Stimulated activated CD8-positive, alpha-beta memory T cell treated with anti-CD3 and anti-CD28 coated beads, Interleukin-12 subunit alpha, Interleukin-12 subunit beta, amount 100 ng/mL, for 1 hour (primary cell): Measurements from ENCODE around the gene CMSS1.

Experiments used
- DNase-seq: peaks from one replicate; pipeline ENCODE4 v3.0.0-alpha.2; 2020; ENCODE audit warnings: low read depth

CMSS1 gene

DNA sequence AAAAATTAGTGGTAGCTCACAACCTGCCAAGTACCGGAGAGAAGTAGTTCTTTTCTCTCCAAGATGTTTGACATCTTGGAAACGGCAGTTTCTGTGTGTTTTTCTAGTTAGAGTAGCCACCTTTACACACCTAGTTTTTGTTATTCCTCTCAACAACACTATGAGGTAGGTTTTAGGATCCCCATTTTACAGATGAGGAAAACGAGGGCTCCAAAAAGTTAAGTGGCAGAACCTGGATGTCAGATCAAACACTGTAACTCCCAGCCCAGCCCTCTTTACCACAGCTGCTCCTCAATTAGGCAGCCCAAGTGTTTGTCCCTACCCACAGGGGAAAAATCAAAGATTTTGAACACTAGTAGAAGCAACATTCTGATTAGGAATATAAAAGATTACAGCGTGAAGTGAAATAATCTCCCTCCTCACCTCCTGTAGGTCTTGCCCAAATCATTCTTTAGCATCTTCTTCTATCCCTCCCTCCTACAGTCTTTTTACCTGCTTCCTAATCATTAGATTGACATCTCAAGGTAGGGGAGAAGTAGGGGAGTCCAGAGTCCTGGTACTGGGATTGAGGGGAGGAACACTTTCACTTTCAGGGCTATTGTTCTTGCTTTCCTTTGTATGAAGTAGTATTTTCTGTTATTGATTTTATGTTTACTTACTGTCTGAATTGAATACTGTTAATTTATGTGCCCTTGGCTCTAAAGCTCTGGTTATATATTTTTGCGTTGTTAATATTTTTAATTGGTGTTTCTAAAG, 142.6 kb downstream of the CMSS1 start:
- DNase-seq = no peak

DNA sequence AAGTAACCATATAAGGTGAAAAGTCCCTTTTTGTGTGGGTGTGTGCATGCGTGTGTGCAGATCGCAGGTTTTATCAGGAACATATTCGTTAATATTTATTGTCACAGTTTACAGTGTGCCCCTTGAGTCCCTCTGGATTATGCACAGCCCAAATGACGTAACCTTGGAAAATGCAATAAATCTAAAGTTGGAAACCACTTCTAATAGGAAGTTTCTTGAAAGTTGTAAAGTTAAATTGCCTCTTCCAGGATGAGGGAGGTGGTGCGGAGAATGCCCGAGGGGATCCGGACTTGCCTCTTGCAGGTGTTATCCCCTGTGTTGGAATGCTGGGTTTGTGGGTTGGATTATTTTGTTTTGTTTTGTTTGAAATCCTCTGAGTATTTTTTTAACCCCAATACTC, 143.3 kb downstream of the CMSS1 start:
- DNase-seq = no peak

DNA sequence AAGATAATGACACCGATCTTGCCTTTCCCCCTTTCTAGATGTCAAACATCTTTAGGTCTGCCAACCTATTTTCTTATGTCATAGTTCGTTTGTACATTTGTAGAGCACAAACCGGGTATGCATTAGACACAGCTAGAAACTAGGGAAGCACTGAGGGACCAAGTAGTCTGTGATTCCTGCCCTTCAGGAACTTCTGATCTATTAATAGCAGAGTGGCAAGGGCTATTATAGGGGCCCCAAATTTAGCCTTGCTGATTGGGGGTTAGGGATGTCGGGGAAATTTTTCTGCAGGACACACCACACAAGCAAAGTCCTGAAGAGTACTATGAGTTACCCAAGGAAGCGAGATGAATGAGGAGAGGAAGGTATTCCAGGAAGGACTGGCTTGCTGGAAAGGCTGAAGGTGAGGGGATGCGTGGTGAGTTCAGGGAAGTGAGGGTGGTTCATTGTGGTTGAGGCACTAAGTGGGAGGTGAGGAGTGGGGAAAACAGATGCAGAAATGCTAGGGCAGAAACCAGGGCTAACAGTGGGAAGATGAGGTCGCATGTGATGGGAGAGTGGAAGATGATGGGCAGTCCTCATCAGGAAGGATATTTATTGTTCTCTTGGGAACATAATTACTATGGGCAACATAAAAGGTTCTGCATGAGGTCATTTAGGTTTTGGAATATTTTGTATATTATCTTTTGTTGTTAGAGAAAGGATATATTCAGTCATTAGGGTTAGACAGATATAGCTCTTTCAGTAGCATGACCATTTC, 144.3 kb downstream of the CMSS1 start:
- DNase-seq = no peak

DNA sequence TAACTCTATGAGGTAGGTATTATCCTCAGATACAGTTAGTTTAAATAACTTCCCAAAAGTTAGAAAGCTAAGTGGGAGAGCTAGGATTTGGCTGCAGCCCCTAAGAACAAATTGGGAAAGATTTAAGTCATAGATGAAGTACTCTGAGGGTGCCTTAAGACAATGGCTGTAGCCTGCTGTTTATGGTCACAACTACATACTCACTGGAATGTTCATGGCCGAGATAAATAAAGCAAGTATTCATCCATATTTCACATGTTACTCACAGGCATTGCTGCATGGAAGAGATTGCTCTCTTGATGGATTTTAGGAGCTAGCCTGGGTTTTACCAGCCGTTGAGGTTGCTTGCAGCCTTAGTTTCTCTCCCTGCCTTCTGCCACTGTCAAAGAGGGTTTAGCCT, 145.0 kb downstream of the CMSS1 start:
- no peak for DNase-seq

DNA sequence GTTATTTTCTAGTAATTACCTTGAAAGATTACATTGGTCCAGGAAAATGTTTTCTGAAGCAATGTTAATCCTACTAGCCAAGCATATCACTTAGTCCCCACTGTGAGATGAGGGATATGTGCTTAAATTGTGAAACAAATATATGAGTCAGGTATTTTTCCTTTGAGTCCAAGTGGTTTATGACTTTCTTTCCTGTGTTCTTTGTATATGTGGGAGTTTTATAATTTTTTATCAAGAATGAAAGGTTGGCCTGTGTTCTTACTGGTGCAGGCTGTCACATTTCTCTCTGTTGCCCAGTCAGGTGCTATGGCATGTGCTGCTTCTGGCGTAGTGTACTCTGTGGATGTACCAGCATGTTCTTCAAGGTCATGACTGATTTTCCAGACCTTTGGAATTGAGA, 147.4 kb downstream of the CMSS1 start:
- no peak for DNase-seq

DNA sequence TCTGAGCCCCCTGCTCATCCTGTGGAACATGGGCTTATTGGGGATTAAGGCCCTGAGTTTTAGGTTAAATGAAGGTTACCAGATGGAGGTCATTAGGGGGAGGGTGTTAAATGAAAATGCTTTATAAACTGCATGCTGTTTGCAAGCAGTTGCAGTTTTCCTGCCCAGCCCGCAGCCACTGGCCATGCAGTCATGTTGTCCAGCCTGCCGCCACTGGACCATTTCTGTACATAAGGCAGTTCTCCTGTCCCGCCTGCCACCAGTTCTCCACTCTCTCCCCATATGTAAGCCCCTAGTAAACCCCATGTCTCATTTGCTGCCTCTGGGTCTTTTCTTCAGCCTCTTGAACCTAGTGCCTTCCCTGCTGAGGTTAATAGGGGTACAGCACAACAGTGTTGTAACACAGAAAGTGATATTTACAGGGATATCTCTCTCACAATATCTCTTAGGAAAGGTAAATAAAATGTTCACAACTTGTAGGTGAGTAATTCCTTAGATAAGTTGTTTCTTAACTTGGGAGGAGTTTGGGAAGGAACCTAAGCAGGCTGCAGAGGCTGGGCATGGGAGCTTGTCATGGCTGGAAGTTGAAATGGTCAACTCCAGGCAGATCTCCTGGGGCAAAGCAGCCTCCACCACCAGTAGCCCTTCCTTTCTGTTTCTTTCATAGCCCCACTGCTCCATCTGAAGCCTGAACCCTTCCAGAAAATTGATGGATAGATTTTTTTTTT, 148.2 kb downstream of the CMSS1 start:
- DNase-seq = no peak

DNA sequence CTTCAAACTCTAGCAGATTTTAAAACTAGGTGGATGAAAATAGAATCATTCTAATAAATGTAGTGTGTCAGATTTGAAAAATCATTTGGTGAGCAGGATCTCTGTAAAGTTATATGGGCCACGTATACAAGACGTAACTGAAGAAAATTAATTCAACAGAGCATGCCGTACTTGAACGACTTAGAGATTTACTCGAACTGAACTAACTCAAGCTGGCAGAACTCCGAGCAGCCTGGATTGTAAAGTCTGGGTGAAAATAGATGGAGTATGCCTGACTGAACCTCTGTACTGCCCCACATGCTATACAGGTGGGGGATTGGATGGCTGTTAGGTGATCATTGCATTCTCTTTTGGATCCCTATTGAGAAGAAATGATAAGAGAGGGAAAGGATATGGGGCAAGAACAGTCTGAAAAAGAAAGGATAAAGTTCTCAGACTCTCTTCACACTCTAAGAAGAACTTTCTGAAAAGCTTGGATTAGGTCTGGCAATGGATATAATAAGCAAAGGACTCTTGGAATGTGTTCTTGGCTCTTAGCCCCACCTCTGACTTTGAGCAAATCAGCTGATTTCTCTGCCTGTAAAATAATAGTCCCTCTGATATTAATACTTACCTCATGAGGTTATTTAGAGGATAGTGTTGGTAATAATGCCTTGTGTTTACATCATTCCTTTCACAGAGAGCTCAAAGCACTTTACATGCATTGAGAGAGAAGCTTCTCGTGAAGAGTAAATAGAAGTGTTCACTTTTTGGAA, 149.2 kb downstream of the CMSS1 start:
- DNase-seq = no peak

DNA sequence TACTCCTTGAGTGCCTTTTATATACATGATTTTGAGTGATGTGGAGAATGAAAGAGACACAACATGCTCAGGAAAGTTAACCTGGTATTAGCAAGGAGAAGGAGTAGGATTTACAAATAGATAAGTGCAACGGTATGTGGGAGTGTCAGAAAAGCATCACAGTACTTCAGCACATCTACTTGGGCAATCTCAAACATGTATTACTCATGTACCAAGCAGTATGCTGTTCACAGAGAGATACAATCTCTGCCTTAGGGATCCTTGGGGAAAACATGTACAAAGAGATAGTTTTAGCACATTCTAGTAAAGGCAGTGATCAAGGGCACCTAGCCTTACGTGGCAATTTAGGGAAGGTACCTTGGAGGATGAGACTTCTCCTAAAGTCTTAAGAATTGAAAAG, 150.1 kb downstream of the CMSS1 start:
- DNase-seq = no peak

DNA sequence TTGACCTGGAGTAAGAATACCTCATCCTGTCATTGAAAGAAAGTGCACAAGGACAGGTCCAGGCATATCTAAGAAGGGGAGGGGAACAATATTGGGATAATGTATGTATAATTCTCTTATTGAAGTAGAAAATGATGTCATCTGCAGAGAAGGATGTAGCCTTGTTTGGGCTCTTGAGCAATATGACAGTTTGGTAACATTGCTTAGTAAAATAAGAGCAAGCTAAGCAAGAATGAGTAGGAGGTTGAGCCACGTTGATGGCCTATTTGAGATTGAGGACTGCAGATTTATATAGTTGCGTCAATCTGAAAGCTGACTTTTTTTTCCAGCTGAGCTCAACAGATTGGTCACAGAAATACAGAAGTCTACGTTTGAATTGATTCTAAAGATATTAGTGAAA, 151.5 kb downstream of the CMSS1 start:
- DNase-seq = no peak

DNA sequence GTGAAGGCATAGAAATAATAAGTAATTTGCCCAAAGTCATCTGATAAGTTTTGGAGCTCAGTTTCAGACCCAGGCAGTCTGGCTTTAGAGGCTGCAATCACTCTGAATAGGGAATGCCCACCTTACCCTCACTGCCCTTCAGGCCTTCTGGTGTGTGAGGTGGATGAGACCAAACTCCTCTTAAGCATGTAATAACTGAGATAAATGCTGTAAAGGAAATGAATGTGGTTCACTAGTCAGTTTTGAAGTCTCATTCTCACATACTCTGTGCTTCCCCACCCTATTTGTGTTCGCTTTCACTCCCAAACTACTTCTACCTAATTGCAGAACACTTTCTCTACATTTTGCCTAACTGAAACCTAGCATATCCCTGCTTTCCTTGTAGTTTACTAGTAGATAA, 152.5 kb downstream of the CMSS1 start:
- DNase-seq = no peak

DNA sequence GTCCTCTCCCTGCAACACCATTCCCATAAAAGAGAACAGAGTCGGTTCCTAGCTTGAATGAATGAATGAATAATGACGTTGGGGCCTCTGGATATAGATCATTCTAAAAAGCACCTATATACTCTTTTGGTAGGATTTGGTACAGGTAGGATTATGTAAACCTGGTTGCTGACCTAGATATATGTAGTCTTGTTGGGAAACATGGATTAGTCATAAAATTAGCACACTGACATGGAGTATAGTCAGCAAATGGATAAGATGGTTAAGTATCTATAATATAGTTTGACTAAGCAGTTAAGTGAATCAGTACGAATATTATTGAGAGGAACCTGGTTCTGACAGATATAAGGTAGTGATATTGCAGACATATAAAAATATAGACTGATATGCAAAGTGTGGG, 154.1 kb downstream of the CMSS1 start:
- DNase-seq = no peak

DNA sequence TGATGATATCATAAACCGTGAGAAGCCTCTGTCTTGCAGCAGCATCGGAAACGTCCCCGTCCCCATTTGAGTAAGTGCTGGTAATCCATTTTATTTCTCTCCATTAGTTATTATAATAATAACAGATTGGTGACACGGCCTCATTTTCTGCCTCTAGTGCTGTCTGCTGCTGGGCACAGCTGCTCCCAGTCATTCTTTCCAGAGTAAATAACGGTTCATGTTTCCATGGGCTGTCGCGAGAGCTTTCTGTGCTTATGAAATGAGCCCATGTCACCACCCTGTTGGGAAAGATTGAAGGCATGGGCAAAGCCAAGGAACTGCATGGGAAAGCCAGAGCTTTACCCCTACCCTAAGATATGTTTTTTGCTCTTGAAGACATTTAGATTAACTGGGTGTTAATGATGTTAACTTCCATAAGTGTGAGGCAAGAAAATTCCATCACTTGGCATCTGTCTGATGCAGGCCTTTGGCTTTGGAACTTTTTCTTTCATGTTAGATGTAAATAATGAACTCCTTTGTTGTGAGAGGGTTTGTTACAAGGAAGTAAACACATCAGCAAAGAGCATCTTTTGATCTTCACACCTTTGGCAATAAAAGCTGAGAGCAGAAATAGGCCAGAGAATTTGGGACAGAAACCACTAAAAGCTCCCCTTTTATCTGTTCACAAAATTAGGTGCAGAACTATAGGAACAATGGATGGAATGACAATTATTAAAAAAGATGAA, 154.9 kb downstream of the CMSS1 start:
- DNase-seq = no peak

DNA sequence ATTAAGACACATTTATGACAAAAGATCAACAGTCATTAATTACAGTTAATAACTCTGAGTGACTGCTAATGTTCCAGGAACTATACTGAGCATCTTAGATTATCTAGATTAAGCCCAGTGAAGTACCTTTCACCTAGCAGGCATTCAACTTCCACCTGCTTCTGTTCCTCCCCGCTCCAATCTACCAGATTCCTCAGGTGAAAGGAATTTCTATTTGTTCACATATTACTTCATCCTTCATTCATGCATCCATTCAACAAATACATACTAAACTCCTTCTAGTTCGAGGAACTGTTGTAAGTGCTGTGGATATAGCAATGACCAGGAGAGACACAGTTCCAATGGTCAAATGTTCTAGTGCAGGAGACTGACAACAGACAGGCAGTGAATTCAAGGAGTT, 157.3 kb downstream of the CMSS1 start:
- no peak for DNase-seq

DNA sequence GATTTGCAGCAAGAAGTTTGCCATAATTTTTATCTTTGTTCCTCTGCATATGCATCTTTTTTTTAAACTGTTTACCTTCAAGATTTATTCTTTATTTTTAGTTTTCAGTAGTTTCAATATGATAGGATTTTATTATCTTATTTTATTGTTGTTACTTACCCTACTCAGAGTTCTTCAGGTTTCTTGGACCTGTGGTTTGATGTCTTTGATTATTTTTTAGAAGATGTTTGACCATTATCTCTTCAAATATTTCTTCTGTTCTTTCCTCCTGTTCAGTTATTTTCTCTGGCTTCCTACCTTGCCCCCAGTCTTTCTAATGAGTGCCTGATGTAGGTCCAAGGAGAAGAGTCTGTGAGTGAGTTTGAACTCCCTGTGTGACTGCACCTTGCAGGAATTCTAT, 158.9 kb downstream of the CMSS1 start:
- no peak for DNase-seq

DNA sequence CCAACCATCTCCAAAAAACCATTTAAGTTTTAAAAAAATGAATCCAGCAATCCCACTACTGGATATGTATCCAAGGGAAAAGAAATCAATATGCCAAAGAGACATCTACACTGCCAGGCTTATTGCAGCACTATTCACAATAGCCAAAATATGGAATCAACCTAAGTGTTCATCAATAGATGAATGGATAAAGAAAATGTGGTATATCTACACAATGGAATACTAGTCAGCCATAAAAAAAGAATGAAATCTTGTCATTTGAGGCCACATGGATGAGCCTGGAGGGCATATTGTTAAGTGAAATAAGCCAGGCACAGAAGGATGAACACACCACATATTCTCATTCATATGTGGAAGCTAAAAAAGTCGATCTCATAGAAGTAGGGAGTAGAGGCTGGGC, 160.6 kb downstream of the CMSS1 start:
- DNase-seq = no peak

DNA sequence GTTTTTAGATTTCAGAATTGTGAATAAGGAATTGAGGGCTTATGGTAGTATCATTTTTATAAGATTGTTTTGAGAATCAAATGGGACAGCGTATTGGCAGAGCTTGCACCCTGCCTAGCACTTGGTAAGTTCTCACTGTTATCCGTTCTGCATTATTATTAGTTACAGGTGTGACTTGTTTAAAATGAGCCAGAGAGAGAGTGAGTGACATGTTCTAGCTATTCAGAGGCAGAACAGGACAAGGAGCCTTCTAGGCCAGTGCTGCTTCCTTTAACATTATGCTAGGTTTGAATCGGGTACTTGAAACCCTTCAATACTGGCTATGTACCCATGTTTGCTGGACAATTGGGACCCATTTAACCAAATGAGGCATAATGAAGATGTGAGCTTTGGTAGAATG, 162.9 kb downstream of the CMSS1 start:
- DNase-seq = no peak

DNA sequence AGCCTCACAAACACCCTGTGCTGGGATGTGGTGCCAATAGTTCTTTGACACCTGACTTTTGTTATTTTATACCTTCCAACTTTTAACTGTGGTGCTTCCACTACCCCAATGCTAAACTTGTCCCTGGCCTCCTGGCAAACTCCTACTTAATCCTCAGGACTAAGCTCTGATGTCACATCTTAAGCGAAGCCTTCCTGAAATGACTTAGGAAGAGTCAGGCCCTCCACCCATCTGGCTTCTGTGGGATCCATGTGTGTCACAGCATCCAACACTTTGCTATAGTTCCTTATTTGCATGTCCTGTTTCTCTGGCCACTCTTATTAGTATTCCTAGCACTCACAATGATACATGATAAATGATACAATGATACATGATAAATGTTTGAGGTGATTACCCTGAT, 163.5 kb downstream of the CMSS1 start:
- DNase-seq = no peak

DNA sequence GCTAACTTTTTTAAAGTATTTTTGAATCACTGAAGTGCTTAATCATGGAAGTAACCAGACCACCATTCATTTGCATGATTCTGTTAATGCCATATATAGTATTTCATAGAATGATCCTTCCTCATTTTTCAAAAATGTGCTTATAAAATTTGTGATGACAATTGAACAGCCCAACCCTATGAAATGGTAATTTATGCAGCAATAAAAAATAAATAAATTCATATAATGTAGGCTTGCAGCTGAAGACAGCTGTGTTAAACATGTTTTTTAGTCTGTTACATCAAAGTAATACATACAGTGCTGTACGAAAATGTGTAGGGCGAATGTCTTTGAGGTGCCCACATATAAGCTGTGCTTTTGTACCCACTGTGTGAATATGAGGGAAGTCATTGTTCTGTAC, 165.0 kb downstream of the CMSS1 start:
- no peak for DNase-seq

DNA sequence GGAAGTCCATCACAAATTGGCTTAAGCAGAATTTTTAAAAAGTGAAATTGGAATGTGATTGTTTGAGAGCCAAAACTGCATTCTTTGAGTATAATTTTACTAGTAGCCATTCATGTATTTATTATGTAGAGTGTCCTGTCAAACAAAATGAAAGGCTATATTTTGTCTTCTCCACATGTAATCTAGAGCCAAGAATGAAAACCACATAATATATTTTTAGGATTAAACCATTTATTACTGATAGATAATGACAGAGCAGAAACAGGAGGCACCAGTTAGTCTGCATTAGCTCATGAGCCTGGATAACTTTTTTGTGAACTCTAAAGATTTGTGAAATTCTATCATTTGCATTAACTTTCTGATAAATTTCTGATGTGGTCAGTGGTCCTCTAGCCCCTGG, 166.5 kb downstream of the CMSS1 start:
- DNase-seq = no peak

DNA sequence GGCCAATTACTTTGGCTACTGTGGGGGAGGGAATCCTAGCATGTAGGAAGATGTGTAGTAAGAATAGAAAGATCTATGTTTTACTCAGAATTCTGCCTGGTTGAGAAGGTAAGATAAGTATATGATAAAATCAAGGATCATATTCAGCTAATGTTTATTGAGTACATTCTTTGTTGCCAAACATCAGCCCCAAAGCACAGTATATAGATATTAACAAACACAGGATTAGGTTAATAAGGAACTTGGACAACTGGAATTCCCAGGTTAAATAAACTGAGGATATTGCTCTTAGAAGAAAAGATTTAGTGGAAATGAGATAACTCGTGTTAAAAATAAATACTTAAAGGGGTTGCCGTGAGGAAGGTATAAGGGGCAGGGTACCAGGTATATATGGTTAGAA, 167.0 kb downstream of the CMSS1 start:
- no peak for DNase-seq

DNA sequence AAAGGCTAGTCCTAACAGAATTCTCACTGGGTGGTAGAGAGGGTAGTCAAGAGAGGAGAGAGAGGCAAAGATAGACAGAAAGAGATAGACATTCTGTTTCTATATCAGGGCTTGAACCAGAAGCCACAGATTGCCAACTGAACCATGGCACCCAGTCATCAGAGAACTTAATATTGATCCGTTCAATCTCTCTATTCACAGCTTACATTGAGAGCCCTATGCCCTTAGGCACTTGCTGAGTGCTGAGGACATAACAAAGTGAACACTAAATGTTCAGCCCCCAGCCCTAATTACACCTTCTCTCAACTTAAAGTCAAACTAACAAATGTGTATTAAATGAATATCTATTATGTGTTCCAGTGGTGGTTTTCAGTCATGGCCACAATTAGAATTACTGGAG, 172.5 kb downstream of the CMSS1 start:
- no peak for DNase-seq

DNA sequence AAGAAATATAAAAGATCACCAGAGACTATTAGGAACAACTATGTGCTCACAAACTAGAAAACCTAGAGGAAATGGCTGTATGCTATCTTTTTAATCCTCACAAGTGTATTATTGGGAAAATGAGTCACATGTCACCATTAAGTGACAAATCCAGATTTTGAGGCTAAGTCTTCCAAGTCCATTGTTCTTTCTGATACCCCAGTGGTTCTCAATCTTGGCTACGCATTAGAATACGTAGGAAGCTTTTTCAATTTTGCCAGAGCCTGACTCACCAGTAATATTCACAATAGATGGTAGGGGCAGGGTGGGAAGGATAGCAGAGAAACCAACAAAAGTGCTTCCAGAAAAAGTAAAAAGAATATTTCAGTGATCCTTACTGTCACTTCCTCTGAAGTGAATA, 179.6 kb downstream of the CMSS1 start:
- DNase-seq = no peak
